ENCODE measurements around the gene CBX5.

Gene CBX5

DNA sequence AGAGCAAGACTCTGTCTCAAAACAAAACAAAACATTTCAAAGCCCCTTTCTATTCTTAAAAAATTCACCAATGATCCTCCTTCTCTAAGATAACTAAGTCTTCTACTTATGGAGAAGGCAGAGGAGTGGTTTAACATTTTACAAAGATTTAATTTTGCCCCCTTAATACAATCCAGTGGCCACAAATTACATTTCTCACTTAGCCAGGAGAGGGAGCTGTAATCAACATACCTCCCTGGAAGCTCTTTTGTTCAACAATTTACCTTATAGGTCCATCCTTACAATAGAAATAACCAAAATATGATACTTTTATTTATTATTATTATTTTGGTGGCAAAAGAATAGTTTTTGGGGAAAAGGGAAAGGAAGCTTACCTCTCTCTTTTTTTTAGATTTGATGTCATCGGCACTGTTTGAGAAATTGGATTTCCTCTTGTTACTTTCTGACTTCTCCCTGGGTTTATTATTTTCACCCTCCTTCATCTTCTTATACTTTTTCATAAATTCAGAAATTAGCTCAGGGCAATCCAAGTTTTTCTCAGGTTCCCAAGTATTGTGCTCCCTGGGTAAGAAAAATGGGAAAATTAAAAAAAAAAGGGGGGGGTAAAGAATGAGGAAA, 28.1 kb downstream of the CBX5 start:
- Histone ChIP-seq H2BK12ac (ENCODE audit: low read length) (no peak overlapping the region), H3K79me1 (ENCODE audit: low read length) (peaks cover 2% of the 10 kb centered on the region), H3K9me3 (ENCODE audit: insufficient read depth, low read depth, low read length) (no peaks in the 10 kb centered on the region), H2BK120ac (ENCODE audit: insufficient read depth, low read length, poor library complexity) (no peak overlapping the region), H3K4ac (ENCODE audit: low read depth, low read length) (no peak overlapping the region), H4K91ac (ENCODE audit: low read depth, low read length) (no peak overlapping the region), H2BK5ac (ENCODE audit: low read depth, low read length, poor library complexity) (no peak overlapping the region), H2AK5ac (ENCODE audit: low read length) (no peak overlapping the region), H3K18ac (ENCODE audit: low read length) (no peak overlapping the region), H3K4me1 (ENCODE audit: control insufficient read depth in 1 of 2, insufficient read depth in 2 of 2, low read length in 2 of 2) (peaks cover 2% of the 10 kb centered on the region in 2 experiments), H3K27me3 (ENCODE audit: insufficient read depth, low read length) (no peaks in the 10 kb centered on the region), H3K9ac (ENCODE audit: low read length) (no peak overlapping the region), H3K4me2 (ENCODE audit: low read length) (no peak overlapping the region), H4K12ac (ENCODE audit: low read depth, low read length) (no peak overlapping the region), H3K14ac (ENCODE audit: low read length) (no peak overlapping the region), H2AFZ (ENCODE audit: insufficient read depth, low read length, poor library complexity) (no peak overlapping the region), H3K27ac (ENCODE audit: low read depth, low read length) (no peak overlapping the region), H3K36me3 (ENCODE audit: control insufficient read depth in 1 of 2, insufficient read depth in 2 of 2, low read length in 2 of 2) (peaks cover 29 to 32% of the 10 kb centered on the region in 2 experiments), H3K23ac (ENCODE audit: low read length) (no peak overlapping the region), H3K79me2 (ENCODE audit: control insufficient read depth, insufficient read depth, low read length, poor library complexity) (peaks cover 3% of the 10 kb centered on the region), H3K4me3 (ENCODE audit: low read depth, low read length) (no peak overlapping the region), H4K8ac (ENCODE audit: low read depth, low read length) (no peak overlapping the region)
- WGBS (ENCODE audit: extremely low coverage, insufficient coverage, insufficient read length), result no CpG with 5 or more reads among the region's 1 CpG
- peak; percentile 9 to 81 for DNase-seq

DNA sequence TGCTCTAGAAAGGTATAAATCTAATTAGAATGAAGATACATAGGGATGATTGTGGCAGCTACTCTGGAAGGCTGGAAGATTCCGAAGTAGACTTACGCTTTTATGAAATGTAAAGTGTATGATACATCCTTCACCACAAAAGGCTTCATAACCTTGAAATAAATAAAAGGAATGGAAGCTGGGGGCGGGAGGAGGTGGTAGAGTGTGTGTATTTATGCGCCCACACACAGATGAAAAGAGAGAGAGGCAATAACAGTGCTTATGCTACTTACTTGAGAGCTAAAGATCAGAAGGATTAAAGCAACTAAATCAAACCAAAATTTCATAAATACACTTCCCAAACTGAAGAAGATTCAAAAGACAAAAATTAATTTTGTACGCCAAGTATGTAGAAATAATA, 30.4 kb downstream of the CBX5 start:
- H2BK120ac ChIP-seq (ENCODE audit: insufficient read depth, low read length, poor library complexity), result no peak overlapping the region
- H4K8ac ChIP-seq (ENCODE audit: low read depth, low read length), result no peak overlapping the region
- H2BK5ac ChIP-seq (ENCODE audit: low read depth, low read length, poor library complexity), result no peak overlapping the region
- no peak overlapping the region for H3K9ac ChIP-seq (ENCODE audit: low read length)
- no peak overlapping the region for H3K4me2 ChIP-seq (ENCODE audit: low read length)
- H3K79me2 ChIP-seq (ENCODE audit: control insufficient read depth, insufficient read depth, low read length, poor library complexity), result no peaks in the 10 kb centered on the region
- no peak overlapping the region for H2AK5ac ChIP-seq (ENCODE audit: low read length)
- DNase-seq, result no peak
- H4K91ac ChIP-seq (ENCODE audit: low read depth, low read length), result no peak overlapping the region
- H2AFZ ChIP-seq (ENCODE audit: insufficient read depth, low read length, poor library complexity), result no peak overlapping the region
- H3K18ac ChIP-seq (ENCODE audit: low read length), result no peak overlapping the region
- H3K27me3 ChIP-seq (ENCODE audit: insufficient read depth, low read length), result no peaks in the 10 kb centered on the region
- no peaks in the 10 kb centered on the region for H3K79me1 ChIP-seq (ENCODE audit: low read length)
- H3K4me3 ChIP-seq (ENCODE audit: low read depth, low read length), result no peak overlapping the region
- no peak overlapping the region for H3K14ac ChIP-seq (ENCODE audit: low read length)
- no peak overlapping the region for H3K23ac ChIP-seq (ENCODE audit: low read length)
- no peak overlapping the region for H2BK12ac ChIP-seq (ENCODE audit: low read length)
- WGBS (ENCODE audit: extremely low coverage, insufficient coverage, insufficient read length), result no CpG with 5 or more reads among the region's 5 CpGs
- H3K27ac ChIP-seq (ENCODE audit: low read depth, low read length), result no peak overlapping the region
- peaks cover 29 to 30% of the 10 kb centered on the region in 2 experiments for H3K36me3 ChIP-seq (ENCODE audit: control insufficient read depth in 1 of 2, insufficient read depth in 2 of 2, low read length in 2 of 2)
- H3K4me1 ChIP-seq (ENCODE audit: control insufficient read depth in 1 of 2, insufficient read depth in 2 of 2, low read length in 2 of 2), result no peaks in the 10 kb centered on the region
- H4K12ac ChIP-seq (ENCODE audit: low read depth, low read length), result no peak overlapping the region
- no peaks in the 10 kb centered on the region for H3K9me3 ChIP-seq (ENCODE audit: insufficient read depth, low read depth, low read length)
- H3K4ac ChIP-seq (ENCODE audit: low read depth, low read length), result no peak overlapping the region

DNA sequence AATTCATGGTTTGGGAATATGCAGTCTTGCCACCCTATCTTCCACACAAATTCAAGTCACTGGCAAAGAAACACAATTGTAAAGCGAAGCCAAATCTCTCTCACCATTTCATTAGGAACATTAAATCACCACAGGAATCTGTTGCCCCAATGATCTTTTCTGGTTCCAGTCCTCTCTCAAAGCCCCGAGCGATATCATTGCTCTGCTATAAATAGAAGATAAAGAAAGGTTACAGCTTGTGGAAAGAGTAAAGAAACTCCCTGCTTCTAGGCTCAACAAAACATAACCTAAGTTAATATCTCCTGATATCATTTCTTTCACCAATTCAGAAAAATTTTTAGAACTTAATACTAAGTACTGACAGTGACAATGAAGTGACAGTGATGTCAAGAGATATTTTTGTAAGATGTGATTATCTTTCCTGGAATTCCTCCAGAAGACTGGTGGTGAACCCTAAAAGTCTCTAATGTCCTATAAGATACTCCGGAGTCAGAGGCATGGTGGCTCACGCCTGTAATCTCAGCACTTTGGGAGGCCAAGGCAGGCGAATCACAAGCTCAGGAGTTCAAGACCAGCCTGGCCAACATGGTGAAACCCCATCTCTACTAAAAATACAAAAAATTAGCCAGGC, 33.8 kb downstream of the CBX5 start:
- no peak overlapping the region for H4K12ac ChIP-seq (ENCODE audit: low read depth, low read length)
- no CpG with 5 or more reads among the region's 6 CpGs for WGBS (ENCODE audit: extremely low coverage, insufficient coverage, insufficient read length)
- H3K4me1 ChIP-seq (ENCODE audit: control insufficient read depth in 1 of 2, insufficient read depth in 2 of 2, low read length in 2 of 2), result no peaks in the 10 kb centered on the region
- H4K91ac ChIP-seq (ENCODE audit: low read depth, low read length), result no peak overlapping the region
- H3K4me2 ChIP-seq (ENCODE audit: low read length), result no peak overlapping the region
- no peak overlapping the region for H3K4ac ChIP-seq (ENCODE audit: low read depth, low read length)
- no peak overlapping the region for H3K14ac ChIP-seq (ENCODE audit: low read length)
- no peak for DNase-seq
- no peak overlapping the region for H2AK5ac ChIP-seq (ENCODE audit: low read length)
- H2AFZ ChIP-seq (ENCODE audit: insufficient read depth, low read length, poor library complexity), result no peak overlapping the region
- peaks cover 33 to 37% of the 10 kb centered on the region in 2 experiments for H3K36me3 ChIP-seq (ENCODE audit: control insufficient read depth in 1 of 2, insufficient read depth in 2 of 2, low read length in 2 of 2)
- no peak overlapping the region for H4K8ac ChIP-seq (ENCODE audit: low read depth, low read length)
- H3K27me3 ChIP-seq (ENCODE audit: insufficient read depth, low read length), result no peaks in the 10 kb centered on the region
- H3K9me3 ChIP-seq (ENCODE audit: insufficient read depth, low read depth, low read length), result no peaks in the 10 kb centered on the region
- no peak overlapping the region for H3K23ac ChIP-seq (ENCODE audit: low read length)
- H3K9ac ChIP-seq (ENCODE audit: low read length), result no peak overlapping the region
- H2BK120ac ChIP-seq (ENCODE audit: insufficient read depth, low read length, poor library complexity), result no peak overlapping the region
- H3K79me2 ChIP-seq (ENCODE audit: control insufficient read depth, insufficient read depth, low read length, poor library complexity), result no peaks in the 10 kb centered on the region
- H2BK12ac ChIP-seq (ENCODE audit: low read length), result no peak overlapping the region
- H3K4me3 ChIP-seq (ENCODE audit: low read depth, low read length), result no peak overlapping the region
- H3K27ac ChIP-seq (ENCODE audit: low read depth, low read length), result no peak overlapping the region
- no peak overlapping the region for H3K18ac ChIP-seq (ENCODE audit: low read length)
- no peak overlapping the region for H2BK5ac ChIP-seq (ENCODE audit: low read depth, low read length, poor library complexity)
- no peaks in the 10 kb centered on the region for H3K79me1 ChIP-seq (ENCODE audit: low read length)

DNA sequence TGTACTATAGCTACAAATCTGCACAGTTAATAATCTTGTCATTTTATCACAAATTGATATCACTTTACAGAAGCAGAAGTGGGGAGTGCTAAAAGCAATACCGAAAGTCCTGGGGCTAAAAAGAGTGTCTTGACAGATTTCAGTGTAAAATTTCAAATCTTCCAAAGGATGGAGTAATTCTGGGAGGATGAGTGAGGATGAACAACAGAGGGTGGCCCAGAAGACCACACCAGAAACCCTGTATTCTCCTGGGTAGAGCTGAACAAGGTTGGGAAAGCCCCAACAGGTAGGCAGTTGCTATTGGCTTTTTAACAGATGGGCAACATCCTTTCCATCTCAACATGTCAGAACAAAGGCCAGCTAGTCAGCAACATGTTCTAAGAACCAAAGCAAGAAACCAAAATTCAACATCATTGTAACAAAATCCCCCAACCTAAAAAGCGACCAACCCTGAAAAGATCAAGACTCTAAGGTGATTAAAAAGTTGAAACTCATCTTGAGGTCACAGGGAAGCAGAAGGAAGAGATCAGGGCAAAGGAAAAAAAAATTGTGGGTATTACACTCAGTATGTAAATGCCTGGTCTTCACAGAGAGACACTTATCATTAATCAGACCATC, 38.8 kb downstream of the CBX5 start:
- Histone ChIP-seq H3K9me3 (ENCODE audit: insufficient read depth, low read depth, low read length) (no peaks in the 10 kb centered on the region), H3K79me1 (ENCODE audit: low read length) (no peaks in the 10 kb centered on the region), H2BK12ac (ENCODE audit: low read length) (no peak overlapping the region), H3K36me3 (ENCODE audit: control insufficient read depth in 1 of 2, insufficient read depth in 2 of 2, low read length in 2 of 2) (peaks cover 23 to 35% of the 10 kb centered on the region in 2 experiments), H3K4ac (ENCODE audit: low read depth, low read length) (no peak overlapping the region), H3K79me2 (ENCODE audit: control insufficient read depth, insufficient read depth, low read length, poor library complexity) (no peaks in the 10 kb centered on the region), H3K27me3 (ENCODE audit: insufficient read depth, low read length) (no peaks in the 10 kb centered on the region), H3K14ac (ENCODE audit: low read length) (no peak overlapping the region), H2BK120ac (ENCODE audit: insufficient read depth, low read length, poor library complexity) (no peak overlapping the region), H2BK5ac (ENCODE audit: low read depth, low read length, poor library complexity) (no peak overlapping the region), H3K23ac (ENCODE audit: low read length) (no peak overlapping the region), H4K8ac (ENCODE audit: low read depth, low read length) (no peak overlapping the region), H4K12ac (ENCODE audit: low read depth, low read length) (no peak overlapping the region), H3K18ac (ENCODE audit: low read length) (no peak overlapping the region), H3K4me3 (ENCODE audit: low read depth, low read length) (no peak overlapping the region), H3K4me2 (ENCODE audit: low read length) (no peak overlapping the region), H2AFZ (ENCODE audit: insufficient read depth, low read length, poor library complexity) (no peak overlapping the region), H3K4me1 (ENCODE audit: control insufficient read depth in 1 of 2, insufficient read depth in 2 of 2, low read length in 2 of 2) (no peaks in the 10 kb centered on the region), H3K9ac (ENCODE audit: low read length) (no peak overlapping the region), H3K27ac (ENCODE audit: low read depth, low read length) (no peak overlapping the region), H2AK5ac (ENCODE audit: low read length) (no peak overlapping the region), H4K91ac (ENCODE audit: low read depth, low read length) (no peak overlapping the region)
- DNase-seq, result no peak
- no CpG with 5 or more reads among the region's 2 CpGs for WGBS (ENCODE audit: extremely low coverage, insufficient coverage, insufficient read length)
